Mesenchymal stem cell (in vitro differentiated cells and primary cell): ENCODE measurements around the gene FBXO33.

Source experiments
- DNase-seq: peaks from one replicate; pipeline ENCODE4 v3.0.0-alpha.2; 2013
- H2AFZ ChIP-seq: one replicate; pipeline ENCODE4 v1.6.1; 2013; ENCODE audit warnings: low read depth, mild to moderate bottlenecking, control low read depth, inconsistent platforms, low read length, moderate library complexity
- H2AK5ac ChIP-seq: 2 replicates; pipeline ENCODE4 v1.6.1; 2013; ENCODE audit warnings: low read length, moderate library complexity, mild to moderate bottlenecking, inconsistent platforms; ENCODE audit not compliant: severe bottlenecking
- H2BK120ac ChIP-seq: one replicate; pipeline ENCODE4 v1.6.1; 2013; ENCODE audit warnings: low read depth, mild to moderate bottlenecking, inconsistent platforms, low read length, moderate library complexity
- H2BK12ac ChIP-seq, 2 experiments: one replicate each; pipeline ENCODE4 v1.6.1; 2013; ENCODE audit warnings: inconsistent platforms in 2 of 2, low read length in 2 of 2, mild to moderate bottlenecking in 2 of 2, moderate library complexity in 2 of 2, control low read depth in 1 of 2
- H2BK15ac ChIP-seq: one replicate; pipeline ENCODE4 v1.6.1; 2013; ENCODE audit warnings: mild to moderate bottlenecking, low read depth, inconsistent platforms; ENCODE audit not compliant: poor library complexity, severe bottlenecking
- H2BK5ac ChIP-seq: 2 replicates; pipeline ENCODE4 v1.6.1; 2013; ENCODE audit warnings: low read depth, mild to moderate bottlenecking, low read length, control low read depth, inconsistent platforms; ENCODE audit not compliant: poor library complexity, severe bottlenecking
- H3K14ac ChIP-seq, 2 experiments: one replicate each; pipeline ENCODE4 v1.6.1; 2013; ENCODE audit warnings: inconsistent platforms in 2 of 2, low read length in 2 of 2, control low read depth in 1 of 2, mild to moderate bottlenecking in 1 of 2, moderate library complexity in 1 of 2
- H3K18ac ChIP-seq, 2 experiments: one replicate each; pipeline ENCODE4 v1.6.1; 2013; ENCODE audit warnings: inconsistent platforms in 2 of 2, low read length in 2 of 2, control low read depth in 1 of 2, low read depth in 1 of 2, mild to moderate bottlenecking in 1 of 2
- H3K23ac ChIP-seq, 2 experiments: one replicate each; pipeline ENCODE4 v1.6.1; 2013; ENCODE audit warnings: inconsistent platforms in 2 of 2, low read length in 2 of 2, mild to moderate bottlenecking in 2 of 2, moderate library complexity in 2 of 2, control low read depth in 1 of 2
- H3K27ac ChIP-seq: 2 replicates; pipeline ENCODE4 v1.5.1; 2013; ENCODE audit warnings: mild to moderate bottlenecking, moderate library complexity, low read length, control low read depth, inconsistent platforms; ENCODE audit not compliant: poor library complexity, severe bottlenecking
- H3K27me3 ChIP-seq, 2 experiments: 2 replicates each; pipeline versions ENCODE4 v1.6.1 to v1.7.0; 2013; ENCODE audit warnings: low read length in 2 of 2, mild to moderate bottlenecking in 2 of 2, moderate library complexity in 2 of 2, control low read depth in 1 of 2, inconsistent platforms in 1 of 2; ENCODE audit not compliant: control insufficient read depth in 1 of 2, insufficient read depth in 1 of 2
- H3K36me3 ChIP-seq, 2 experiments: 2 replicates each; pipeline versions ENCODE4 v1.6.1 to v1.7.0; 2013; ENCODE audit warnings: low read length in 2 of 2, control low read depth in 1 of 2, inconsistent platforms in 1 of 2, low read depth in 1 of 2, mild to moderate bottlenecking in 1 of 2; ENCODE audit not compliant: insufficient read depth in 2 of 2, control insufficient read depth in 1 of 2
- H3K4ac ChIP-seq, 2 experiments: one replicate each; pipeline ENCODE4 v1.6.1; 2013; ENCODE audit warnings: inconsistent platforms in 2 of 2, low read length in 2 of 2, mild to moderate bottlenecking in 2 of 2, moderate library complexity in 2 of 2, control low read depth in 1 of 2, low read depth in 1 of 2
- H3K4me1 ChIP-seq: 2 replicates; pipeline ENCODE4 v1.6.1; 2013; ENCODE audit warnings: low read depth, low read length, control low read depth; ENCODE audit not compliant: control insufficient read depth, insufficient read depth
- H3K4me2 ChIP-seq: 2 replicates; pipeline ENCODE4 v1.6.1; 2013; ENCODE audit warnings: low read length, mild to moderate bottlenecking, inconsistent platforms; ENCODE audit not compliant: poor library complexity, severe bottlenecking
- H3K4me3 ChIP-seq, 2 experiments: 2 replicates each; pipeline versions ENCODE4 v1.5.1 to v1.7.0; 2013; ENCODE audit warnings: low read length in 2 of 2, mild to moderate bottlenecking in 2 of 2, control low read depth in 1 of 2, low read depth in 1 of 2; ENCODE audit not compliant: insufficient read depth in 1 of 2
- H3K79me1 ChIP-seq: replicated peaks from 2 replicates; pipeline ENCODE4 v1.6.1; 2013; ENCODE audit warnings: mild to moderate bottlenecking, control low read depth, low read length, inconsistent platforms; ENCODE audit not compliant: poor library complexity, severe bottlenecking
- H3K9ac ChIP-seq: 2 replicates; pipeline ENCODE4 v1.7.0; 2013; ENCODE audit warnings: mild to moderate bottlenecking, low read length, moderate library complexity
- H3K9me3 ChIP-seq: 2 replicates; pipeline ENCODE4 v1.7.0; 2013; ENCODE audit warnings: mild to moderate bottlenecking, low read length; ENCODE audit not compliant: control insufficient read depth
- H4K8ac ChIP-seq: one replicate; pipeline ENCODE4 v1.6.1; 2013; ENCODE audit warnings: inconsistent platforms, mild to moderate bottlenecking, low read length, moderate library complexity
- H4K91ac ChIP-seq: one replicate; pipeline ENCODE4 v1.6.1; 2013; ENCODE audit warnings: mild to moderate bottlenecking, low read length, inconsistent platforms
- WGBS: methylation state at CpG from one replicate; pipeline ENCODE4 v1.1.7; 2013; ENCODE audit warnings: mixed read lengths; 5-methylcytosine and 5-hydroxymethylcytosine counted together

Gene FBXO33

GRCh38 chr14:39434401-39434800 lies 2.2 kb upstream of the FBXO33 start:
- DNase-seq: no peak
- no peaks in the 10 kb centered on the region for H3K9me3 ChIP-seq
- H3K79me1 ChIP-seq: peaks cover 8% of the 10 kb centered on the region
- no peak overlapping the region for H2BK12ac ChIP-seq
- H3K4me1 ChIP-seq: peaks cover 2% of the 10 kb centered on the region
- no peak overlapping the region for H3K4ac ChIP-seq
- no peak overlapping the region for H3K23ac ChIP-seq
- no peak overlapping the region for H2BK5ac ChIP-seq
- H2BK15ac ChIP-seq: no peak overlapping the region
- no peak overlapping the region for H3K18ac ChIP-seq
- no peak overlapping the region for H2AK5ac ChIP-seq
- H4K8ac ChIP-seq: no peak overlapping the region
- H3K4me2 ChIP-seq: no peak overlapping the region
- H2BK120ac ChIP-seq: no peak overlapping the region
- H4K91ac ChIP-seq: no peak overlapping the region
- no peak overlapping the region for H3K27ac ChIP-seq
- H2AFZ ChIP-seq: no peak overlapping the region
- no peak overlapping the region for H3K9ac ChIP-seq
- H3K4me3 ChIP-seq: no peak overlapping the region
- 100% methylated on average over 2 of the region's 2 CpGs for WGBS
- H3K36me3 ChIP-seq: no peaks in the 10 kb centered on the region
- H3K14ac ChIP-seq: no peak overlapping the region
- no peaks in the 10 kb centered on the region for H3K27me3 ChIP-seq

GRCh38 chr14:39433452-39433813 lies 1.2 kb upstream of the FBXO33 start:
- no peak overlapping the region for H2AK5ac ChIP-seq
- DNase-seq: no peak

GRCh38 chr14:39432619-39433451 lies 602 bp upstream of the FBXO33 start:
- Histone ChIP-seq H3K23ac (no peak overlapping the region), H3K36me3 (no peaks in the 10 kb centered on the region), H2BK5ac (no peak overlapping the region), H3K9ac (peak overlapping the region; percentile 92), H2AFZ (peak overlapping the region; percentile 30), H4K8ac (no peak overlapping the region), H2BK120ac (no peak overlapping the region), H3K4me1 (peaks cover 2% of the 10 kb centered on the region), H3K9me3 (no peaks in the 10 kb centered on the region), H3K4me2 (peak overlapping the region; percentile 72), H3K27me3 (no peaks in the 10 kb centered on the region), H3K14ac (no peak overlapping the region), H3K4me3 (peak overlapping the region; percentile 59 to 89), H4K91ac (no peak overlapping the region), H3K27ac (peak overlapping the region; percentile 74), H3K79me1 (peaks cover 12% of the 10 kb centered on the region), H2BK12ac (peak overlapping the region in 1 of 2 experiments; percentile 42), H3K4ac (peak overlapping the region in 1 of 2 experiments; percentile 4), H3K18ac (peak overlapping the region in 1 of 2 experiments; percentile 16), H2AK5ac (no peak overlapping the region), H2BK15ac (no peak overlapping the region)
- DNase-seq: peak; percentile 81
- WGBS: 2% methylated on average over 31 of the region's 38 CpGs

More at GRCh38 chr14:39433452-39433813, 1.2 kb upstream of the FBXO33 start:
- peak overlapping the region in 1 of 2 experiments; percentile 89 for H3K4me3 ChIP-seq
- H2BK15ac ChIP-seq: no peak overlapping the region
- no peak overlapping the region for H3K18ac ChIP-seq
- H3K9ac ChIP-seq: peak overlapping the region; percentile 92
- H3K23ac ChIP-seq: no peak overlapping the region
- no peak overlapping the region for H3K4ac ChIP-seq
- H3K36me3 ChIP-seq: no peaks in the 10 kb centered on the region
- no peak overlapping the region for H2AFZ ChIP-seq
- no peak overlapping the region for H2BK120ac ChIP-seq
- peaks cover 2% of the 10 kb centered on the region for H3K4me1 ChIP-seq
- peak overlapping the region; percentile 72 for H3K4me2 ChIP-seq
- H4K91ac ChIP-seq: no peak overlapping the region
- no peak overlapping the region for H4K8ac ChIP-seq
- no peak overlapping the region for H3K14ac ChIP-seq
- H3K27ac ChIP-seq: peak overlapping the region; percentile 59
- H2BK12ac ChIP-seq: no peak overlapping the region
- H3K79me1 ChIP-seq: peaks cover 9% of the 10 kb centered on the region
- no peak overlapping the region for H2BK5ac ChIP-seq
- 37% methylated on average over 5 of the region's 8 CpGs for WGBS
- no peaks in the 10 kb centered on the region for H3K27me3 ChIP-seq
- H3K9me3 ChIP-seq: no peaks in the 10 kb centered on the region

GRCh38 chr14:39431416-39432178 lies 636 bp downstream of the FBXO33 start:
- Histone ChIP-seq H4K91ac (no peak overlapping the region), H2BK5ac (no peak overlapping the region), H4K8ac (peak overlapping the region; percentile 71), H2AK5ac (no peak overlapping the region), H3K27ac (peak overlapping the region; percentile 99), H3K14ac (peak overlapping the region in 1 of 2 experiments; percentile 13), H3K27me3 (no peaks in the 10 kb centered on the region), H3K4ac (peak overlapping the region; percentile 1 to 54), H2BK15ac (peak overlapping the region; percentile 30), H3K4me3 (peak overlapping the region; percentile 81 to 98), H3K9ac (peak overlapping the region; percentile 100), H3K79me1 (peaks cover 14% of the 10 kb centered on the region), H3K4me1 (peaks cover 2% of the 10 kb centered on the region), H3K18ac (peak overlapping the region; percentile 13 to 26), H3K4me2 (peak overlapping the region; percentile 92), H3K23ac (peak overlapping the region in 1 of 2 experiments; percentile 81), H3K36me3 (no peaks in the 10 kb centered on the region), H3K9me3 (no peaks in the 10 kb centered on the region), H2AFZ (peak overlapping the region; percentile 72), H2BK120ac (no peak overlapping the region), H2BK12ac (no peak overlapping the region)
- DNase-seq: peak; percentile 68
- under 1% methylated on average over 63 of the region's 81 CpGs for WGBS
